Fibroblast of pulmonary artery (primary cell): ENCODE measurements around the gene LACTB.
"Not testable (repeated sequence)": the region's sequence is repeated elsewhere in the genome, so short reads cannot be mapped to it uniquely, and the experiment has no call there.

Source experiments
- DNase-seq: peaks from one replicate; pipeline ENCODE4 v3.0.0-alpha.2; 2010; ENCODE audit warnings: low read depth
- H3K4me3 ChIP-seq: replicated peaks from 2 replicates; pipeline ENCODE4 v1.5.1; 2011; ENCODE audit warnings: low read depth, mild to moderate bottlenecking, control low read depth, low read length, moderate library complexity
- CTCF ChIP-seq: IDR thresholded peaks from 2 replicates; pipeline ENCODE4 v1.5.1; 2011; ENCODE audit warnings: mild to moderate bottlenecking, control low read depth, low read length, inconsistent platforms; ENCODE audit errors: missing control alignments

The LACTB gene

GRCh38 chr15:63090887-63091286 is 30.8 kb upstream of the LACTB start:
- TF ChIP-seq CTCF: no peak
- H3K4me3 ChIP-seq: no peak overlapping the region
- DNase-seq: no peak

- no peak overlapping the region for H3K4me3 ChIP-seq
- no peak for TF ChIP-seq CTCF
- no peak for DNase-seq
These were observed 29.8 kb upstream of the LACTB start for GRCh38 chr15:63091679-63092446.

GRCh38 chr15:63093486-63094205 is 28.0 kb upstream of the LACTB start:
- H3K4me3 ChIP-seq: no peak overlapping the region
- peak; percentile 93 for TF ChIP-seq CTCF
- DNase-seq: peak; percentile 85

GRCh38 chr15:63094495-63094931 is 27.1 kb upstream of the LACTB start:
- no peak overlapping the region for H3K4me3 ChIP-seq
- peak; percentile 58 for DNase-seq
- TF ChIP-seq CTCF: no peak

GRCh38 chr15:63096178-63096577 is 25.5 kb upstream of the LACTB start:
- no peak for TF ChIP-seq CTCF
- no peak for DNase-seq
- no peak overlapping the region for H3K4me3 ChIP-seq

GRCh38 chr15:63098901-63099300 is 22.8 kb upstream of the LACTB start:
- not testable (repeated sequence) for H3K4me3 ChIP-seq, DNase-seq

GRCh38 chr15:63099581-63099980 is 22.1 kb upstream of the LACTB start:
- DNase-seq, H3K4me3 ChIP-seq: not testable (repeated sequence)

- H3K4me3 ChIP-seq: no peak overlapping the region
- no peak for TF ChIP-seq CTCF
- DNase-seq: no peak
These were observed 18.2 kb upstream of the LACTB start for GRCh38 chr15:63103416-63103815.
